HG02973 (cell line): Measurements from ENCODE around the gene DSC1.

ENCODE experiments used
- ATAC-seq: cut with Tn5 transposase; IDR thresholded peaks from one replicate; pipeline ENCODE4 v1.9.1; 2021; ENCODE audit warnings: moderate library complexity; ENCODE audit not compliant: unreplicated experiment

Gene DSC1

DNA sequence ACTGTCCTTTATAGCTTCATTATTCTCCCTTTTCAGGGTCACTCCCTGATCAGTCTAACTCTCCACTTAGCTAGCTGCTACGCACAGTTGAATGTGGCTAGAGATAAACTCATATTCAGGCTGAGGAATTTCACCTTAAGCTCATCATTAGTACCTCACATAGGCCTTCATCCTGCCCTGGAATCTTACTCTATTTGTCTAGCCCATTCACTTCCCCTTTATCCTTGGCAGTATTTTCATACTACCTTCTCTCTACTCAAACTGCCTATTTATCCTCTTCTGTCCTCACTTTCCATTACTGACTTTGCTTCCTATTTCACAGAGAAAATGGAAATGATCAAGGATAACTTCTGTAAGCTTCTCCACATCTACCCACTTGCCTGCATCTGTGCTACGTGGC lies 49.9 kb downstream of the DSC1 start:
- ATAC-seq: no peak

DNA sequence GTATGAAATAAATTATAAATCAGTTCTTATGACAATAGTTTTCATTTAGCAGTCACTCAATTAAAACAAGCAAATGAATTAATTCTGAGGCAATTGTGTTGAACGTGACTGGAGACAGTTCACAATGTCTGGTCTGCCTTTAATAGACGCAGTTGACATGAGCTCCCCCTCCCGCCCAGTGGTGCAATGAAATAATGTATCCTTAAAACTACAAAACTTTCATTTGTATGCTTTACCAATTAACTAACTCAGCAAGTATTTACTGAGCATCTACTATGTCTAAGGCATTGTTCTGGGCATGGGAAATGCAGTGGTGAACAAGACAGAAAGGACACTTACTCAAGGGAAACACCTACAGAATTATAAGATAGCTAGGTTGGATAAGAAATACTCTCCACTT lies 56.9 kb downstream of the DSC1 start:
- no peak for ATAC-seq

DNA sequence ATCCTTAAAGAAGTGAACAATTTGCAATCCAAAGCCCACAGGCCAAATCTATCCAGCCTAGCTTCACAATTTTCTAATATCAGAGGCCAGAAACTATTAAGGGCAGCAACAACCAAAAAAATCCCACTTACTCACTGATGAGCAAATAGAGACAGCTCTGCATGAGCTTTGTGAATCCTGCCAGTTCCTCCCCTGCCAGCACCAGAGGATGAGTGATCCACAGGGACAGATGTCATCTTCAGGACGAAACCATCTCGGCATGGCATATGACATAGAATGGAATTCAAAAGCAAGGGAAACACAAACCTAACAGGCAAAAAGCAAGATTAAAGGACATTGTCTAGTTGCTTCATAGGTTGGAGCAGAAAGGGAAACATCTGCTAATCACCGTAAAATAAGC lies 58.2 kb downstream of the DSC1 start:
- ATAC-seq: no peak

DNA sequence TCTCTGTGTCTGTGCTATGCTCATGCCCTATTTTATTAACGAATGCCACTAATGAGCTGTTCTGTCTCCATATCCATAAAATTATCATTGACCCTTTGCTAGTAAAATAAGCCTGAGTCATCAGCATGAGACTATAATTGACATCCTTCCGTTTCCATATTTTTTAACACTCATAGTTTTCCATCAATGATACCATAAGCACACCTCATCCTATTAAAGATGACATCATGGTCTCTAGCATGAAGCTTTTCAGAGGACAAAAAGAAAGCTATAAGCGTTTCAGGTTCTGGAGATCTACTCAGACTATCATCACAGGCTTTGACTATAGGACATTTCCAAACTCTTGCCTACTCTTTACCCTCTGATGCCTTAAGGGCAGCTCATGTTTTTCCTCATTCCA lies 59.2 kb downstream of the DSC1 start:
- no peak for ATAC-seq

DNA sequence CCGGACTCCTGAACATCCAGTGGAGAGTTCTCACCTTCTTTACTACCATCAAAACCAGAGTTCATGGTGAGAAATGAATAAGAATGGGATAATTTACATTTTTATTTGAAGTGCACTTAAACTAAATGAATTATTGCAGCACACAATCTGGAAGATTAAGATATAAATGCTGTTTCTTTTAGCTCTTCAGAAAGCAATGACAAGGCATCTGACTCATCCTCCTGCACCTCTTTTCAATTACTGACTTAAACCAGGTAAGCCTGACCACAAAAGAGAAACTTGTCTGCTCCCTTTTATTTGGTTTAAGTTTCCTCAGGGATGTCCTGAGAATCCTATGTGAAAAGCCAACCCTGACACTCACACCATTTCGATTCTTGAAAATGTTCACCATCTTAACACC lies 59.7 kb downstream of the DSC1 start:
- no peak for ATAC-seq

DNA sequence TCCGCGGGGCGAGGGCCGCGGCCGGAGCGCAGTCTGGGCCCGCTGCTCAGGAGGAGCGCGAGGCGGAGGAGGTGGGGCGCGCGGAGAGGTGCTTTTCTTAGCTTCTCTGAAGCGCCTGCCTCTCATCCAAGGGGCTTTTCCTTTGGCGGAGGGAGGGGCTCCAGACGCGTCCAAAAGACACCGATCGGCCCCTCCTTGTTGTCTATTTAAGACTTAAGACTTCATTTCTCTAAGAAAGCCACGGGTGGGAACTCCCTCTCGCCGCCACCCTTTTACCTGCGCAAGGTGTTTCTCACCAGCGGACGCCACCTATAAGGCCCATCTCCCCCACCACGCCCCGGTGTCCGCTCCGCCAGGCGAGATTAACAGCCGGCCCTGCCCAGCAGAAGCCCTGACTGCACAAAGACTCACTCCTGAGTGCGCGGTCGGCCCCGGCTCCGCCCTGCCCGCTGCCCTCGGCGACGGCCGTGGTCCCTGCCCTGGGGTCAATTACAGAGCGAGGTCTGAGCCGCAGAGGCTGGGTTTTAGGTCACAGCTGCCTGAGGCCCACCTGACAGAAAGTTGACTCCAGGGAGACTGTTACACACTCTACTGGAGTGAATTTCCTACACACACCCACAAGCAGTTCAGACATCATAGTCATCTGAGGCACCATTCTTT lies 60.5 kb downstream of the DSC1 start, which contains the start of gene DSC2:
Gene DSC2 (minus strand): TSS at position 397 of the 660 bp plus-strand sequence. CDS start 450 bp downstream, outside the sequence.
- no peak for ATAC-seq

DNA sequence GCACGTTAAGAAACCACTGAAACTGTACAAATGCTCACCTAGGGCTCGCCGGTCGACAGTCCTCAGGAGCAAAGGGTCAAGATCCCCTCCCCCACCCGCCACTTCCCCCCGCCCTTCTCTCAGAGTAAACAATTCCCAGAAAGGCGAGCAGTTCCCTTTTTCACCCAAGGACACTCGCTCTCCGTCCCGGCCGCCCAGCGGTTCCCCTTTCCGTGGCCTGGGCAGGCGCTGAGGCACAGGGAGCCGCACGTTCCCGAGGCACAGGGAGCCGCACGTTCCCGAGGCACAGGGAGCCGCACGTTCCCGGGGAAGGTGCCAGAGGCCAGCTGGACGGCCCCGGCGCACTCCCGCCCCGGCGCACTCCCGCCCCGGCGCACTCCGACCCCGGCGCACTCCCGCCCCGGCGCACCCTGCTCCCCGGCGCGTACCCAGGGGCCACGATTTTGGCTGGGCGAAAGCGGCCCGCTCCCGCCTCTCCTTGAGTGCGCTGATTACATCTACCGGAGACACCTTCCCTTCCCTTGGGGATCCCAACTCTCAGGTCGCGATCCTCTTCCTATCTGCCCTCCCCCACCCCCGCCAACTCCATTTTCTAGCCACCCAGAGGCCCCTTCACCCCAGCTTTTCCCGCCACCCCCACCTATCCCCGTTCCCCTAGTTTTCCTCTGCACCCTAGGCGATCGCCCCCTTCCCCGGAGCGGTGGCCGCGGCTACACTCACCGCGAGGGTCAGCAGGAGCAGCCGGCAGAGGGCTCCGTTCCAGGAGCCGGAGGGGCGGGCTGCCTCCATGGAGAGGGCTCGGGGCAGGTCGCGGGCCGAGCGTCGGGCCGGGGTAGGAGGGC lies 61.3 kb downstream of the DSC1 start:
- no peak for ATAC-seq

DNA sequence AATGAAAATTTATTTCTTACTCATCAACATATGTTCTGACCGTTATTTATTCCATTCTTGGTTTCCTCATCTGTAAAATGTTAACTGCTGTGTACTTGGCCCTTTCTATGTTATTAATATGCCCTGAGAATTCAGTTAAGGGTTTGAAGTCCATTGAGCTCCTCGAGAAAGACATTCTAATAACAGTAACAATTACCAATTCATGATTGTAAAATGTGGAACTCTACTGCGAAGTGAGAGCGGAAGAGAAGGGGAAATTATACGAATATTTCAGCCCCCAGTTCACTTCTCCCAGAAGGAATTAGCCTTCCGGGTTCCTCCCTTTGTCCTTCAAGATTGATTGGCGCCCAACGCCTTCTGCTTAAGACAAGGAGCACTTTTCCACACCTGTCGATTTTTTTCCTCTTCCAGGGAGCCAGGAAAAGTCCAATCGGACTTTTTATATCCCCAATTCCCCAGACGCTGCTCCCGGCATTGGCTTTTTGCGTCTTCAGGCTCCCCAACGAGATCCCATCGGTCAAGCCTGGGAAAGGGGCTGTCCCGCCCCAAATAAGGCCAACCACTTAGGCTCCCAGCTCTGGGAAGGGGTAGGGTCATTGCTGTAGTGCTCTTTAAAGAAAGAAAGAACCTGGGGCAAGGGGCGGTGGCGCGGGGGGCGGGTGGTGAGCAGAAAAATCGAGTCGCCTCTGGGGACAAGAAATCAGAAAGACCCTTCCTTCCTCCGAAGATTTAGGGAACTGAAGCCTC lies 62.0 kb downstream of the DSC1 start:
- no peak for ATAC-seq

DNA sequence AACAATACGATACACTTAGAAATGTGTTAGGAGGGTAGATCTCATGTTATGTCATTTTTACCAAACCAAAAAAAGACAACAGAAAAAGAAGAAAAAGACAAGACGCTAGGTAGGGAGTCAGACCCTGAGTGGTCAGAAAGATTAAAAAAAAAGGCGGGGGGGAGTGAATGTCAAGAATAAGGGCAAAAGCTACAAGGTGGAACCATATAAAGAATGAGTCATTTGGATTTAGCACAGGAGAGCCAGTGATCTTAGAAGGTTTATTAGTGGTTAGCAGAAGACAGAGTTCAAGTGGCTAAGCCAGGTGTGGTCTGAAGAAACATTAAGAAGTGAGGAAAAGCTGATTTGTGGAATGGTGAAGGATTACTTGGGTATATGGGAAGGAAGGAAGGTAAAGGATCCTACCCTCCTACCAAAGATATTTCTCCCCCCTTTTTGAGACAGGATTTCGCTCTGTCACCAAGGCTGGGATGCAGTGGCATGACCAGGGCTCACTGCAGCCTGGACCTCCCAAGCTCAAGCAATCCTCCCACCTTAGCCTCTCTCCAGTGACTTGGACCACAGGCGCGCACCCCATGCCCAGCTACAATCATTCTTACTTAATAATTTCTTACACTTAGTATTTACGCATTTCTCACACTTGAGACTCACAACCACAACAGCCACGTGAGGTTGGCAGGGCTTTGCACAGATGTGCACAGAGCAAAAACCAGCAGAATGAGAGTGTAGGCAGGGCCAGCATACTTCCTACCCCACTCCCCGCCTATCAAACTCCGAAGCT lies 63.0 kb downstream of the DSC1 start:
- no peak for ATAC-seq

DNA sequence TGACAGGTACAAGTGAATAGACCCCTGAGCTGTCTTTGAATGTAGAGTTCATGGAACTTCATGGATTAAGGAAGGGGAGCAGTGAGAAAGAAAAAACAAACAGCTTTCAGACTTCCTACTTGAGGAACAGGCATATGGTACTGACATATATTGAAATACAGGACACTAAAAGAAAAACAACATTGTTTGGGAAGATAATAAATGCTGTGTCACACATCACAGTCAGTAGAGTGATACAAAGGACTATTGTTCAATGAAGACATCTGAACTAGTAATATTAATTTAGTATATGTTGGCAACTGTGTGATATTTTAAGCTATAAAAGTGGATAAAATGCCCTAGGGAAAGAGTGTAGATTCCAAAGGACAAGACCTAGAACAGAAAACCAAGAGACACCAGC lies 63.8 kb downstream of the DSC1 start:
- ATAC-seq: no peak

DNA sequence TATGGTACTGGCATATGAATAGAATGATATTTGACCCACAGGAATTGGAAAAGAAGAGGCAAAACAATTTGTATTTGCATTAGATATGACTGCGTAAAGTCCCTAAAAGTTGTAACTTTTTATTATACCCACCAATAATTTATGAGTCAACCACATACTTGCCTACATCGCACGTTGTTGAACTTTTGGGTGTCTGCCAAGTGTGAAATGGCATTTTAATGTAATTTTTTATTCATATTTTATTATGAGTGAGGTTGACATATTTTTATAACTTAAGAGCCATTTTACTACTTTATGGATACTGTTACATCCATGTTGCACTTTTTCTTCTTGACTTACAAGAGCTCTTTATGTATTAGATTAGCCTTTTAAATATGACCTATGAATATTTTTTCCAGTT lies 65.0 kb downstream of the DSC1 start:
- no peak for ATAC-seq

DNA sequence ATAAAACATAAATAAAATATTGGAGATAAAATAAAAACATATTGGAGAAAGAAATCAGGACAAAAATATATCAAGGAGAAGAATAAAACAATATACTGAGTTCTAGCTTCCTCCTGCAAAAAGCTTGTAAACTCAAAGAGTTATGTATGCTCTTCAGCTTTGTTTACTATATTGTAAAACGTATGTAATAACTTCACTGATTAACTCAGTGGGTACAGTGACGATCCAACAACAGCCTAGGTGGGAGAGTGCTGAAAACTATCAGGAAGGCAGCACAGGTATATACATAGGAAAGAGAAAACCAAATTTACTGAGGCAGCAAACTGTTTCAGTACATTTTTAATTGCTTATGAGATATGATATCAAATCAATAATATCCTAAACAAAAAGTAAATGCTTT lies 68.8 kb downstream of the DSC1 start:
- ATAC-seq: no peak

DNA sequence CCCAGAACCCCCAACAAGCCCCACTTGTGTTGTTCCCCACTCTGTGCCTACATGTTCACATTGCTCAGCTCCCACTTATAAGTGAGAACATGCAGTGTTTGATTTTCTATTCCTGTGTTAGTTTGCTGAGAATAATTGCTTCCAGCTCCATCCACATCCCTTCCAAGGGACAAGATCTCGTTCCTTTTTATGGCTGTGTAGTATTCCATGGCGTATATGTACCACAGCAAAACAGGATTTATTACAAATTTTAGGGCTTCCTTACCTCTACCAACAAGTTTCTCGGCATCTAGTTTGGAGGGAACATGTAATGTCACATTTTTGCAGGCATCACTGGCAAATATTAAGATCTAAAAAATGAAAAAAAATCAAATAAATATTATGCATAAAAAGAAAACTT lies 69.4 kb downstream of the DSC1 start:
- ATAC-seq: no peak

DNA sequence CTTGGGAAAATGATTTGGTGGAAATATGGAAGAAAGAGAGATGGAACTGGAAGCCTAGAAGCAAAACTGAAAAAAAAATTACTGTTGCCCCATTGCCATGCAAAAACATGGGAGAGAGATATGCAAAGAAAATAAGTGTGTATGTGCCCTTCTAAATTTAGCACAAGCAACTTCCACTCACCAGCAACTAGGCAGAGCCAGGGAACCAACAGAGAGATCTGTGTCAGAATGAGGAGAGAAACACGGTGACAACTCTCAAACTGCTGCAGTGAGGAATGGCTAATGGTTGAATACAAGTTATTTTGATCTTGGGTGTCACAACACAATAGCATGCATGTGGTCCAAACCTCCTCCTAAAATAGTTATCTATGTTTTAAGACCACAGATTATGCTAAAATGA lies 71.3 kb downstream of the DSC1 start:
- ATAC-seq: no peak

DNA sequence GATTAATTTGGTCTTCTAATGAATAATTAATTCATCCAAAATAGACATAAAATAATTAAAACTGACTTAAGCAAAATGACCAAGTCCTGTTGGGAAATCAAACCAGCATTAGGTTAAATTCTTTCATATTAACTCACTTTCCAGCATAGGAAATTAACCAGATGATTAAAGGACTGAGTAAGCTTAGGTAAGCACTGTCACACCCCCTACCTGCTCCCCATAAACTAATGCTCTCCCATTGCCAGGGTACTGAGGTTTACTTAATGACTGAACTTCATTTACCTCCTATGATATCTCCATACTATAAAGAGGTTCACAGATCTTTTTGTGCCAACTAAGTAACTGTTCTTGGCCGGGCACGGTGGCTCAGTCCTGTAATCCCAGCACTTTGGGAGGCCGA lies 74.1 kb downstream of the DSC1 start:
- ATAC-seq: no peak

DNA sequence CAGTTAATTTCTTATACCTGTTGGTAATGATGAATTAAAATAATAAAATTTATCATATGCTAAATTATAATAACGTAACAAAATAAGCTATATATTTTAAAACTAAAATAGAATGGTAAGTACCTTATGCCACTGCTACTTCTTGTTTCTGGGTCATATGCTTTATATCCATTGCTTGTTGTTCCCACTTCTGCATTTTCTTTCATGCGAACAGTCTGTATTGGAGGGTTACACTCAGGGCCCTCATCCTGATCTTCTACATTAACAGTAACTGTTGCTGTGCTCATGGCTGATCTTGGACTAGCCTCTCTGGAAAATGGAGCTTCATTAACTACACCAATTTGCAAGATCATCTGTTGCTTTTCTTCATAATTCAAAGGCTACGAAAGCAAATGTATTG lies 82.7 kb downstream of the DSC1 start:
- ATAC-seq: no peak
